SIG-M5 treated with dmso at 0.1 percent for 504 hours (cell line): ENCODE data around the gene HNRNPF.
"Not testable (repeated sequence)": the region's sequence is repeated elsewhere in the genome, so short reads cannot be mapped to it uniquely, and the experiment has no call there.

Experiments used
- DNase-seq: peaks from one replicate; lab custom pipeline; 2025; ENCODE audit not compliant: unreplicated experiment; lab: John Stamatoyannopoulos, UW

The HNRNPF gene

GRCh38 chr10:43398939-43399319 is 10.1 kb downstream of the HNRNPF start:
- DNase-seq = no peak

- peak; percentile 89 for DNase-seq
These were observed 11.9 kb downstream of the HNRNPF start for GRCh38 chr10:43396928-43397624.

- peak; percentile 67 for DNase-seq
These were observed 12.7 kb downstream of the HNRNPF start for GRCh38 chr10:43396061-43396927.

GRCh38 chr10:43395571-43396060 is 13.4 kb downstream of the HNRNPF start:
- no peak for DNase-seq

- no peak for DNase-seq
These were observed 14.1 kb downstream of the HNRNPF start for GRCh38 chr10:43394868-43395267.

GRCh38 chr10:43393606-43394360 is 15.2 kb downstream of the HNRNPF start:
- peak; percentile 65 for DNase-seq

- DNase-seq = not testable (repeated sequence)
These were observed 15.8 kb downstream of the HNRNPF start for GRCh38 chr10:43393186-43393585.

GRCh38 chr10:43392748-43393147 is 16.2 kb downstream of the HNRNPF start:
- no peak for DNase-seq

GRCh38 chr10:43391496-43391895 is 17.5 kb downstream of the HNRNPF start:
- no peak for DNase-seq

GRCh38 chr10:43390759-43391158 is 18.2 kb downstream of the HNRNPF start:
- DNase-seq = peak; percentile 27

GRCh38 chr10:43390333-43390732 is 18.7 kb downstream of the HNRNPF start:
- DNase-seq = no peak

- no peak for DNase-seq
These were observed 19.1 kb downstream of the HNRNPF start for GRCh38 chr10:43389867-43390266.

- no peak for DNase-seq
These were observed 21.3 kb downstream of the HNRNPF start for GRCh38 chr10:43387678-43388032.

- DNase-seq = no peak
These were observed 21.9 kb downstream of the HNRNPF start for GRCh38 chr10:43386981-43387677.

- DNase-seq = no peak
These were observed 22.4 kb downstream of the HNRNPF start for GRCh38 chr10:43386549-43386948.

GRCh38 chr10:43385412-43386004 is 23.5 kb downstream of the HNRNPF start:
- no peak for DNase-seq

- no peak for DNase-seq
These were observed 24.4 kb downstream of the HNRNPF start for GRCh38 chr10:43384252-43385221.

- no peak for DNase-seq
These were observed 25.6 kb downstream of the HNRNPF start for GRCh38 chr10:43383204-43383971.
